DND-41 (cell line): Measurements from ENCODE around the gene DAPP1.

Experiments
- ATAC-seq: fragments of 200-7000 bp; cut with Tn5 transposase; 3 replicates; pipeline ENCODE4 v1.9.1; 2021; ENCODE audit warnings: low read depth; ENCODE audit not compliant: insufficient read depth
- DNase-seq: peaks from one replicate; pipeline ENCODE4 v3.0.0-alpha.2; 2020
- H2AFZ ChIP-seq: 2 replicates; pipeline ENCODE4 v1.6.0; 2012; ENCODE audit warnings: low read depth, low read length
- H3K27ac ChIP-seq: 2 replicates; pipeline ENCODE4 v1.5.1; 2012; ENCODE audit warnings: low read length, inconsistent platforms
- H3K27me3 ChIP-seq: fragments of 200-600 bp; sonication (generic); 2 replicates; pipeline ENCODE4 v1.6.0; 2012; ENCODE audit warnings: low read length, mild to moderate bottlenecking, inconsistent platforms; ENCODE audit not compliant: insufficient read depth, poor library complexity
- H3K36me3 ChIP-seq: 2 replicates; pipeline ENCODE4 v1.5.1; 2012; ENCODE audit warnings: low read length, inconsistent platforms; ENCODE audit not compliant: insufficient read depth
- H3K4me1 ChIP-seq: 2 replicates; pipeline ENCODE4 v1.5.1; 2012; ENCODE audit warnings: mild to moderate bottlenecking, low read length; ENCODE audit not compliant: insufficient read depth
- H3K4me2 ChIP-seq: 2 replicates; pipeline ENCODE4 v1.6.0; 2012; ENCODE audit warnings: mild to moderate bottlenecking, moderate library complexity, low read length, inconsistent platforms; ENCODE audit not compliant: insufficient read depth
- H3K4me3 ChIP-seq, 2 experiments: fragments of 200-600 bp in 1 of 2; shearing (Covaris generic) in 1 of 2; 2 replicates each; pipeline ENCODE4 v1.5.1; 2012 to 2016; ENCODE audit warnings: inconsistent platforms in 2 of 2, low read length in 2 of 2, mild to moderate bottlenecking in 2 of 2, low read depth in 1 of 2, moderate library complexity in 1 of 2
- H3K79me2 ChIP-seq: 2 replicates; pipeline ENCODE4 v1.6.0; 2012; ENCODE audit warnings: low read length, inconsistent platforms; ENCODE audit not compliant: insufficient read depth
- H3K9ac ChIP-seq: 2 replicates; pipeline ENCODE4 v1.6.0; 2012; ENCODE audit warnings: low read depth, mild to moderate bottlenecking, inconsistent platforms, low read length, moderate library complexity
- H3K9me3 ChIP-seq: 2 replicates; pipeline ENCODE4 v1.5.1; 2012; ENCODE audit warnings: low read length, moderate library complexity, mild to moderate bottlenecking, inconsistent platforms; ENCODE audit not compliant: insufficient read depth, severe bottlenecking
- H4K20me1 ChIP-seq: 2 replicates; pipeline ENCODE4 v1.6.0; 2012; ENCODE audit warnings: low read length; ENCODE audit not compliant: insufficient read depth
- EZH2 ChIP-seq: IDR thresholded peaks from 3 replicates; pipeline ENCODE4 v1.6.1; 2012; ENCODE audit warnings: borderline replicate concordance, low read depth, mild to moderate bottlenecking, moderate library complexity, low read length, inconsistent platforms; ENCODE audit not compliant: severe bottlenecking
- TF ChIP-seq, protein P1 (sequence below): IDR thresholded peaks from 2 replicates; pipeline ENCODE4 v1.5.1; 2012; ENCODE audit warnings: borderline replicate concordance, low read length, moderate library complexity, mild to moderate bottlenecking; ENCODE audit not compliant: poor library complexity, severe bottlenecking; ENCODE audit errors: extremely low read depth

DAPP1 gene

DNA sequence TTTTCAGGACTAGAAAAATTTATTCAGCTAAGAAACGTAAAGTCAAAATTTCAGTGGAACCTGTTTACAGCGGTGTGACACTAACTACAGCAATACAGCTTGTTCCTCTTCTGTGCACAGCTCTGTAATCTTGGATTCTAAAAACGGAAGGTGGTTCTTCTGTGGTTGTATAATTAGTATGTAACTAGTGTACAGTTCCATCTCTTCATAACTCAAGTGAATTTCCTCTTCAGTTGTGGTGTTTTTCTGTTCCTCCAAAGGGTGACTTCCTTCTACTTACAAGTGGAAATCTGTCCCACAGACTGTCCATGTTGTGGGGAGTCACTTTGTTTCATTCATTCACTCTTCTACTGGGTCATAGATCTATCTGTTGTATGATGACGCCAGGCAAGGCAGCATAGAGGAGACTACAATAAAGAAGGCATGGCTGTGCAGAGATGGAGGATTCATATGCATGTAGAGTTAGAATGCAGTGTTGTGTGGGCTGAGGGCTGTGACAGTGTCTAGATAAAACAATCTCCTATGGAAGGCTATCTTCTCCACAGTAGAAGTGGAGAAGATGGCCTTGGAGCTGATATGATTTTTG lies 5.4 kb downstream of the DAPP1 start:
- DNase-seq (no peak), ATAC-seq (no peak)
- Histone ChIP-seq H3K4me2 (no peak overlapping the region), H3K27me3 (peaks cover 2% of the 10 kb centered on the region), H3K4me1 (no peaks in the 10 kb centered on the region), H3K9me3 (no peaks in the 10 kb centered on the region), H3K9ac (no peak overlapping the region), H3K79me2 (no peaks in the 10 kb centered on the region), H2AFZ (no peak overlapping the region), H3K4me3 (no peak overlapping the region), H4K20me1 (no peaks in the 10 kb centered on the region), H3K36me3 (no peaks in the 10 kb centered on the region), H3K27ac (no peak overlapping the region)
- TF ChIP-seq, protein P1, sequence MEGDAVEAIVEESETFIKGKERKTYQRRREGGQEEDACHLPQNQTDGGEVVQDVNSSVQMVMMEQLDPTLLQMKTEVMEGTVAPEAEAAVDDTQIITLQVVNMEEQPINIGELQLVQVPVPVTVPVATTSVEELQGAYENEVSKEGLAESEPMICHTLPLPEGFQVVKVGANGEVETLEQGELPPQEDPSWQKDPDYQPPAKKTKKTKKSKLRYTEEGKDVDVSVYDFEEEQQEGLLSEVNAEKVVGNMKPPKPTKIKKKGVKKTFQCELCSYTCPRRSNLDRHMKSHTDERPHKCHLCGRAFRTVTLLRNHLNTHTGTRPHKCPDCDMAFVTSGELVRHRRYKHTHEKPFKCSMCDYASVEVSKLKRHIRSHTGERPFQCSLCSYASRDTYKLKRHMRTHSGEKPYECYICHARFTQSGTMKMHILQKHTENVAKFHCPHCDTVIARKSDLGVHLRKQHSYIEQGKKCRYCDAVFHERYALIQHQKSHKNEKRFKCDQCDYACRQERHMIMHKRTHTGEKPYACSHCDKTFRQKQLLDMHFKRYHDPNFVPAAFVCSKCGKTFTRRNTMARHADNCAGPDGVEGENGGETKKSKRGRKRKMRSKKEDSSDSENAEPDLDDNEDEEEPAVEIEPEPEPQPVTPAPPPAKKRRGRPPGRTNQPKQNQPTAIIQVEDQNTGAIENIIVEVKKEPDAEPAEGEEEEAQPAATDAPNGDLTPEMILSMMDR, result no peak
- no peak for TF ChIP-seq EZH2

DNA sequence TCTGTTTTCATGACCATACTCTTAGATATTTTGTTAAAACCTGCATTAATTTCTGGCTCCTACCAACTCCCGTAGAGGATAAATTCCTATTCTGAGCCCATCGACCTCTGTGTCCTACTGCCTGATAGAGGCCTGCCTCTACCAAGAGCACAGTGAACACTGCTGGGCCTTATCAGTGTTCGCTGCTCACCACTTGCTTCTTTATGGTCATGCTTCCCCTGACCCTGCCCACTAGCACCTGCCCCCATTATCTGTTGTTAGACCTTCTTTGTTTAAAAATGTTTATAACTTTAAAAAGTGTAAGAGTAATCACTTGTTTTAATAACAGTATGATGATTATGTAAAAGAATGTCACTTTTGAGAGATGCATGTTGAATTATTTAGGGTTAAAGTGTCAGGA lies 6.1 kb downstream of the DAPP1 start:
- H3K9ac ChIP-seq, result no peak overlapping the region
- H4K20me1 ChIP-seq, result no peaks in the 10 kb centered on the region
- H3K4me2 ChIP-seq, result no peak overlapping the region
- no peak overlapping the region for H2AFZ ChIP-seq
- no peak overlapping the region for H3K4me3 ChIP-seq
- DNase-seq, result no peak
- H3K27ac ChIP-seq, result no peak overlapping the region
- H3K27me3 ChIP-seq, result peaks cover 2% of the 10 kb centered on the region
- H3K79me2 ChIP-seq, result no peaks in the 10 kb centered on the region
- ATAC-seq, result no peak
- TF ChIP-seq, protein P1, result no peak
- no peaks in the 10 kb centered on the region for H3K4me1 ChIP-seq
- no peaks in the 10 kb centered on the region for H3K9me3 ChIP-seq
- no peaks in the 10 kb centered on the region for H3K36me3 ChIP-seq

DNA sequence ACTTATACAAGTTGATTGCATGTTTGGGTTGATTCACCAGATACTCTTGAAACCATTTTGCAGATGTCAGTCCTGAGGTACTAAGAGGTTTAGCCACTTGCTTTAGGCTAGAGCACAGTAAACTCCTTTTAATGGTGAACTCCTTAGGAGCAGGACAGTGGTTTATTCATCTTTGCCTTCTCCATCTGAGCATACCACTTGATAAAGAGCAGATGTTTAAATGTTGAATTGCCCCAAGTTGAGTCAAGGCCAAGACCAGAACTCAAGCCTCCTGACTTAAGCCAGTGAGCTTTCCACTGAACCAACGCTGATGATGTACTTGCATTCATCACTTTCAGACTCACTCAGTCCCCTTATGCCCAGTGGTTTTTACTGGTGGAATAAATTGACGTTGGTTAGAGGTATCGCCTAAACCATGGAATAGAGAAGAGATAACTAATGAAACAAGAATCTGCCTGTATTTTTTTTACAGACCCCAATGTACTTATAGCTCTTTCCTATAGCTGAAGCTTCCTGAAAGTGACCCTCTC lies 7.5 kb downstream of the DAPP1 start:
- no peaks in the 10 kb centered on the region for H3K79me2 ChIP-seq
- peaks cover 4% of the 10 kb centered on the region for H3K27me3 ChIP-seq
- no peak overlapping the region for H3K9ac ChIP-seq
- no peak overlapping the region for H2AFZ ChIP-seq
- no peaks in the 10 kb centered on the region for H3K36me3 ChIP-seq
- no peak for ATAC-seq
- H3K9me3 ChIP-seq, result no peaks in the 10 kb centered on the region
- no peaks in the 10 kb centered on the region for H3K4me1 ChIP-seq
- no peak overlapping the region for H3K4me2 ChIP-seq
- H3K4me3 ChIP-seq, result no peak overlapping the region
- TF ChIP-seq, protein P1, result no peak
- TF ChIP-seq EZH2, result no peak
- no peak overlapping the region for H3K27ac ChIP-seq
- H4K20me1 ChIP-seq, result no peaks in the 10 kb centered on the region
- DNase-seq, result no peak

DNA sequence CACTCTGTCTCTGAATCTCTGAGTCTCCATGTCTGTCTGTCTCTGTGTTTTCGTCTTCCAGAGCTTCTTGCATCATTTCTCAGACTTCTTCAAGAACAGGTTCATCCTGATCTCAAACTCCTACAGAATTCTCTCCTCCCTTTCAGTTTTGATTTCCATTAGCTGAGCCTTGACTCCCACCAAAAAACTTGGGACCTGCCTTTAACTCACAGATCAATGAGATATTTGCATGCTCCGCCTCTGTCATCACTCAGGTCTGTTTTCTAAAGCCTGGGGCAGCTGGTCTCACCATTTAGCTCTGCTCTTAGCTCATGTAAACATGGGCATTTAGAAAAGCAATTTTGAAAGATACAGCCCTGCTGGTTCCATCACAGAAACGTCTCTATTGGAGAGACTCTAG lies 8.6 kb downstream of the DAPP1 start:
- Histone ChIP-seq H3K4me2 (no peak overlapping the region), H3K27me3 (peaks cover 3% of the 10 kb centered on the region), H3K9me3 (no peaks in the 10 kb centered on the region), H3K9ac (no peak overlapping the region), H3K4me1 (no peaks in the 10 kb centered on the region), H3K79me2 (no peaks in the 10 kb centered on the region), H4K20me1 (no peaks in the 10 kb centered on the region), H3K4me3 (no peak overlapping the region), H3K36me3 (no peaks in the 10 kb centered on the region), H3K27ac (no peak overlapping the region), H2AFZ (no peak overlapping the region)
- DNase-seq (no peak), ATAC-seq (no peak)
- TF ChIP-seq, protein P1, result no peak
- no peak for TF ChIP-seq EZH2
